GM23338 (cell line): Measurements from ENCODE around the gene FAM83F. TPM values are rescaled to one million over a fixed set of nuclear protein-coding genes. Genes with fewer than 3 reads are reported as not detected.

Experiments used
- ATAC-seq: fragments of 200-7000 bp; cut with Tn5 transposase; 3 replicates; pipeline ENCODE4 v1.9.1; 2020
- DNase-seq: peaks from one replicate; pipeline ENCODE4 v3.0.0-alpha.2; 2015; ENCODE audit warnings: low spot score
- H2AFZ ChIP-seq: fragments of 200-600 bp; sonication (generic); 2 replicates; pipeline ENCODE4 v1.8.0; 2016; ENCODE audit warnings: antibody characterized with exemption, mild to moderate bottlenecking, moderate library complexity
- H3F3A ChIP-seq: fragments of 200-600 bp; sonication (generic); replicated peaks from 2 replicates; pipeline ENCODE4 v1.8.0; 2017; ENCODE audit warnings: antibody characterized with exemption, mixed run types, low read depth
- H3K27ac ChIP-seq: fragments of 200-600 bp; sonication (generic); 2 replicates; pipeline ENCODE4 v1.6.1; 2016; ENCODE audit warnings: low read depth
- H3K27me3 ChIP-seq: fragments of 200-600 bp; sonication (generic); 2 replicates; pipeline ENCODE4 v1.8.0; 2016; ENCODE audit warnings: mild to moderate bottlenecking, mixed run types, moderate library complexity; ENCODE audit not compliant: insufficient read depth
- H3K36me3 ChIP-seq: fragments of 200-600 bp; sonication (generic); 2 replicates; pipeline ENCODE4 v1.8.0; 2016; ENCODE audit warnings: mild to moderate bottlenecking; ENCODE audit not compliant: insufficient read depth
- H3K4me1 ChIP-seq: fragments of 200-600 bp; sonication (generic); 2 replicates; pipeline ENCODE4 v1.8.0; 2016; ENCODE audit warnings: mild to moderate bottlenecking, moderate library complexity; ENCODE audit not compliant: insufficient read depth
- H3K4me2 ChIP-seq: fragments of 200-600 bp; sonication (generic); 2 replicates; pipeline ENCODE4 v1.7.1; 2017; ENCODE audit warnings: mixed run types
- H3K4me3 ChIP-seq: fragments of 200-600 bp; sonication (generic); 2 replicates; pipeline ENCODE4 v1.6.1; 2016; ENCODE audit warnings: mixed run types
- H3K79me2 ChIP-seq: fragments of 200-600 bp; sonication (generic); replicated peaks from 2 replicates; pipeline ENCODE4 v1.8.0; 2017; ENCODE audit warnings: mild to moderate bottlenecking; ENCODE audit not compliant: insufficient read depth
- H3K9me2 ChIP-seq: fragments of 200-600 bp; sonication (generic); 2 replicates; pipeline ENCODE4 v1.8.0; 2017; ENCODE audit not compliant: insufficient read depth
- H4K20me1 ChIP-seq: fragments of 200-600 bp; sonication (generic); replicated peaks from 2 replicates; pipeline ENCODE4 v1.8.0; 2017; ENCODE audit warnings: mild to moderate bottlenecking; ENCODE audit not compliant: insufficient read depth
- H3K27ac Mint-ChIP-seq: 2 replicates; pipeline ENCODE4 v1.8.0; 2020; ENCODE audit warnings: inconsistent platforms, mild to moderate bottlenecking, moderate library complexity, mixed read lengths
- H3K27me3 Mint-ChIP-seq: 3 replicates; pipeline ENCODE4 v1.8.0; 2022; ENCODE audit warnings: low read depth, mild to moderate bottlenecking, moderate library complexity, mixed read lengths, inconsistent platforms; ENCODE audit not compliant: insufficient read depth, poor library complexity
- H3K36me3 Mint-ChIP-seq: 3 replicates; pipeline ENCODE4 v1.8.0; 2021; ENCODE audit warnings: low read depth, mild to moderate bottlenecking, inconsistent platforms, moderate library complexity, mixed read lengths
- H3K4me1 Mint-ChIP-seq: 3 replicates; pipeline ENCODE4 v1.8.0; 2020; ENCODE audit warnings: mild to moderate bottlenecking, inconsistent platforms, mixed read lengths
- H3K4me3 Mint-ChIP-seq: 3 replicates; pipeline ENCODE4 v1.8.0; 2021; ENCODE audit warnings: moderate library complexity, mild to moderate bottlenecking, inconsistent platforms, mixed read lengths
- H3K9me3 Mint-ChIP-seq: 3 replicates; pipeline ENCODE4 v1.8.0; 2020; ENCODE audit warnings: moderate library complexity, mild to moderate bottlenecking, inconsistent platforms, mixed read lengths
- CREB1 ChIP-seq: fragments of 250-450 bp; sonication (Bioruptor Pico); IDR thresholded peaks from 2 replicates; pipeline ENCODE4 v1.5.0; 2020; ENCODE audit warnings: low read depth, mild to moderate bottlenecking, moderate library complexity
- CTCF ChIP-seq, 2 experiments: fragments of 200-600 bp in 1 of 2; sonication (generic) in 1 of 2; conservative IDR thresholded peaks; 2 replicates each; pipeline versions ENCODE4 v1.5.1 to v1.6.1; 2016 to 2017; ENCODE audit warnings: antibody characterized with exemption in 2 of 2, low read depth in 2 of 2, mild to moderate bottlenecking in 2 of 2, moderate library complexity in 1 of 2
- ETS1 ChIP-seq: IDR thresholded peaks from 2 replicates; pipeline ENCODE4 v1.6.1; 2016; ENCODE audit warnings: antibody characterized with exemption
- EZH2 ChIP-seq: fragments of 200-600 bp; sonication (generic); IDR thresholded peaks from one replicate; pipeline ENCODE4 v1.8.0; 2017; ENCODE audit warnings: antibody characterized with exemption, mild to moderate bottlenecking, low read depth; ENCODE audit not compliant: unreplicated experiment
- EZH2phosphoT487 ChIP-seq: fragments of 200-600 bp; sonication (generic); IDR thresholded peaks from one replicate; pipeline ENCODE4 v1.8.1; 2018; ENCODE audit warnings: antibody characterized with exemption; ENCODE audit not compliant: unreplicated experiment
- JUNB ChIP-seq: IDR thresholded peaks from one replicate; pipeline ENCODE4 v1.6.1; 2016; ENCODE audit warnings: antibody characterized with exemption; ENCODE audit not compliant: unreplicated experiment
- NANOG ChIP-seq: IDR thresholded peaks from 2 replicates; pipeline ENCODE4 v1.6.1; 2016; ENCODE audit warnings: antibody characterized with exemption, borderline replicate concordance
- POLR2AphosphoS5 ChIP-seq: IDR thresholded peaks from 2 replicates; pipeline ENCODE4 v1.6.1; 2016; ENCODE audit warnings: antibody characterized with exemption, low read depth
- REST ChIP-seq: IDR thresholded peaks from one replicate; pipeline ENCODE4 v1.6.1; 2018; ENCODE audit warnings: antibody characterized with exemption; ENCODE audit not compliant: unreplicated experiment
- STAT1 ChIP-seq: IDR thresholded peaks from one replicate; pipeline ENCODE4 v1.6.1; 2016; ENCODE audit warnings: antibody characterized with exemption; ENCODE audit not compliant: unreplicated experiment
- ZNF114 ChIP-seq: fragments of 250-450 bp; sonication (Bioruptor Pico); IDR thresholded peaks from 2 replicates; pipeline ENCODE4 v1.5.0; 2020; ENCODE audit warnings: mild to moderate bottlenecking, moderate library complexity
- ZNF331 ChIP-seq: fragments of 250-450 bp; sonication (Bioruptor Pico); IDR thresholded peaks from 2 replicates; pipeline ENCODE4 v1.5.0; 2020; ENCODE audit warnings: low read depth, mild to moderate bottlenecking, moderate library complexity
- ZNF462 ChIP-seq: fragments of 250-450 bp; sonication (Bioruptor Pico); IDR thresholded peaks from 2 replicates; pipeline ENCODE4 v1.5.0; 2020; ENCODE audit warnings: mild to moderate bottlenecking, moderate library complexity
- polyA plus RNA-seq: library from polyadenylated mRNA; unstranded; fragments of >200 nt; fragmentation: Nextera tagmentation; extraction: Ambion mirVana; gene quantifications from 2 replicates; pipeline ENCODE4 v1.2.1, GENCODE V29; 2016
- total RNA-seq: library from RNA; depleted of rRNA; stranded (reverse); fragments of >200 nt; shearing (Covaris generic); gene quantifications from 2 replicates; pipeline ENCODE4 v1.2.3, GENCODE V29; 2014

Gene FAM83F
- total and polyA plus RNA-seq, 2 experiments from 2014 or later = 3.7 to 15.9 TPM

GRCh38 chr22:40054486-40054885 is 59.7 kb downstream of the FAM83F start:
- Histone ChIP-seq H3K4me2 (no peak overlapping the region), H3K36me3 (no peaks in the 10 kb centered on the region), H3K79me2 (peaks cover 58% of the 10 kb centered on the region), H3K27ac (no peak overlapping the region), H3K4me1 (peaks cover 55% of the 10 kb centered on the region), H2AFZ (no peak overlapping the region), H3K27me3 (no peaks in the 10 kb centered on the region), H3K9me2 (no peaks in the 10 kb centered on the region), H3K4me3 (no peak overlapping the region), H4K20me1 (peaks cover 8% of the 10 kb centered on the region; the same call in 1 of the 2 replicates), H3F3A (no peaks in the 10 kb centered on the region)
- H3K27me3 Mint-ChIP-seq = peaks cover 6% of the 10 kb centered on the region
- no peak for TF ChIP-seq CREB1
- TF ChIP-seq REST = no peak
- TF ChIP-seq ZNF462 (CRISPR knock-in tag) = no peak
- no peak for TF ChIP-seq ZNF114 (CRISPR knock-in tag)
- no peak for TF ChIP-seq EZH2
- no peak for TF ChIP-seq JUNB
- TF ChIP-seq NANOG = no peak
- no peak for TF ChIP-seq ETS1
- TF ChIP-seq EZH2phosphoT487 = no peak
- no peak for TF ChIP-seq STAT1
- no peak for TF ChIP-seq POLR2AphosphoS5
- TF ChIP-seq CTCF (conservative IDR thresholded peaks at IDR 0.05; ENCODE audit: low read depth in 2 of 2) = no peak
- no peak for TF ChIP-seq ZNF331 (CRISPR knock-in tag)
- no peak overlapping the region for H3K27ac Mint-ChIP-seq
- peaks cover 44% of the 10 kb centered on the region for H3K4me1 Mint-ChIP-seq
- no peak overlapping the region for H3K4me3 Mint-ChIP-seq
- ATAC-seq (no peak), DNase-seq (no peak)
- H3K9me3 Mint-ChIP-seq = no peaks in the 10 kb centered on the region
- H3K36me3 Mint-ChIP-seq = no peaks in the 10 kb centered on the region
